ENCODE data around the gene FOXD4.
"Not testable (repeated sequence)": the region's sequence is repeated elsewhere in the genome, so short reads cannot be mapped to it uniquely, and the experiment has no call there.

Gene FOXD4

DNA sequence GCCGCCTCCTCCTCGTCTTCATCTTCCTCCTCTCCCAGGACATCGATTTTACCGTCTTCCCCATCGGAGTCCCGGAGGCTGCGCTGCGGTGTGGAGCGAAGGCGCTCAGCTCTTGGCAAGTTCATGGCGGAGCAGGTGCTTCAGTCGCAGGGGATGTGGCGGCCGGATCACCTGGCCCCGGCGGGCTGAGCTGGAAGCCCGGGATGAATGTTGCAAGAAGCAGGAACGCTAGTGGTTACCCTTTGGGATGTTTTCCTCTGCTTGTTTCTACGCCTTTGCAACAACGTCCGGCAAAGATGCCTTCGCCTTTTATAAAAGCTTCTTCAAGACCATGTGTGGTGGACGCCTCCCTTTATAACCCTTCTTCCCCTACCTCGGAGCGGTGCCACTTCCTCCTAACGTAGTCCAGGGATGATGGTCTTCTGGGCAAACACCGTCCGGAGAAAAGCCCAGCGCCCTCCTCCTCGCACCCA is at the start of gene FOXD4:
FOXD4 (minus strand) TSS at position 423 of the 473 bp plus-strand sequence; CDS start at position 125, 298 bp downstream.
- not testable (repeated sequence) for DNase-seq

DNA sequence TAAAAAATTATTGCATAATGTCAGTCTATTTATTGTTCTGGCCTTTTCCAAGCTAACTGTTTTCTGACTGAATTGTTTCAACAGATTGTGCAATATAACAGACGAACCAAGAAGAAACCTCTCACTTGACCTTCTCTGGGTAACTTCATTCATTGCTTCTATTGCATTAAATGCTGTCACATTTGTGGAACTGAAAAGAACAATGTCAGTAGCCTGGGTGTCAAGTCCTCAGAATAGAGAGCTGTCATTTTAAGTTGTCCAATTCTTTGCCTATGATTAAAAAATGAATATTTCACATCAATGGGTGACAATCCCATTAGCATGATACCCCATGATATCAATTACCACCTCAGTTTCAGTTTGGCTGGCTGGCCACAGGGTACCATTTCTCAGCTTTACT is 41.7 kb upstream of the FOXD4 start:
- DNase-seq: not testable (repeated sequence)

DNA sequence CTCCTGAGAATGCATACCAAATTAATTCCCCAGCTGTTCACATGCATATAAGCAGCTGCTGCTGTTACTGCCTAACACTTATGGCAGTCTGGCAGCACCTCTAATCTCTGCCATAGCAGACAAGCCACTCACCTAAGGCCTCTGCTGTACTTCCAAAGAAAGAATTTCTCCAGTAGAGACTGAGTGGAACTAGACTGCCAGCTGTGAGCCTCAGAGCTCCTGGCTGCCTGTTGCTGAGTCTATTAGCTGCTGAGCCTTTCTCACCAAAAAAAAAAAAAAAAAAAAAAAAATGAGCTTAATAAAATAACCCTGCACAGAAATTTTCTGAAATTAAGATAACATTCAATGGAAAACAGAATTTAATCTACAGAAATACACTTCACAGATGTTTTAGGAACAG is 33.0 kb upstream of the FOXD4 start:
- DNase-seq: not testable (repeated sequence)

DNA sequence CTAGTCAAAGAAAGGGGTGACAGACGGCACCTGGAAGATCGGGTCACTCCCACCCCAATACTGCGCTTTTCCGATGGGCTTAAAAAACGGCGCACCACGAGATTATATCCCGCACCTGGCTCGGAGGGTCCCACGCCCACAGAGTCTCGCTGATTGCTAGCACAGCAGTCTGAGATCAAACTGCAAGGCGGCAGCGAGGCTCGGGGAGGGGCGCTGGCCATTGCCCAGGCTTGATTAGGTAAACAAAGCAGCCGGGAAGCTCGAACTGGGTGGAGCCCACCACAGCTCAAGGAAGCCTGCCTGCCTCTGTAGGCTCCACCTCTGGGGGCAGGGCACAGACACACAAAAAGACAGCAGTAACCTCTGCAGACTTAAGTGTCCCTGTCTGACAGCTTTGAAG is 21.7 kb upstream of the FOXD4 start:
- DNase-seq: not testable (repeated sequence)

DNA sequence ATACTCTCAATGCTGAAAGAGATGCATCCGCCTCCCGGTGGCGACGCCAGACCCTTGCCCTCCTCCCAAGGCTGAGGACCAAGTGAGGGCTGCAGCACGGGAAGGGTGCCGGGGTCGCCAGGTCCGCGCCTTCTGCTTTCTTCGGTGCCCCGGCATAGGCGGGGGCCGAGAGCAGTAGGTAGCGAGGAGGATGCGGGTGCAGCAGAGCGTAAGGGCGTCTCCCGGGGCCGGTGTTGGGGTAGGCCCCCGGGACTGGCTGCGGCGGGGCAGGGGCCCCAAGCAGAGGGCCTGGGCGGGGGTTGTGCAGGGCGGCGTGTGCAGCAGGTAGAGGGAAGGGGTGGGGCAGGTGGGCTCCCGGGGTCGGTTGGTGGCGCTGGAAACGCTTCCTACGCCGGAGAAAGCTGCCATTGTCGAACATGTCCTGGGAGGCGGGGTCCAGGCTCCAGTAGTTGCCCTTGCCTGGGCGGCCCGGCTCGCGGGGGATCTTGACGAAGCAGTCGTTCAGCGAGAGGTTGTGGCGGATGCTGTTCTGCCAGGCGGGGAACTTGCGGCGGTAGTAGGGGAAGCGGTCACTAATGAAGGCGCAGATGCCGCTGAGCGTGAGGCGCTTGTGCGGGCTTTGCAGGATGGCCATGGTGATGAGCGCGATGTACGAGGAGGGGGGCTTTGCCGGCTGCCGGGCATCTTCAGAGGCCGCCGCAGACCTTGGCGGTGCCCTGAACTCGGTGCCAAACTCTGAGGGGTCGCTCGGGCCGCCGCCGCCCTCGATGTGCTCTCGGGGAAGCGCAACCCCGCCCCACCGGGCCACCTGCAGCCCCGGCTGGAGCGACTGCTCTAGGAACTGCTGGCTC is 848 bp downstream of the FOXD4 start:
- not testable (repeated sequence) for DNase-seq

DNA sequence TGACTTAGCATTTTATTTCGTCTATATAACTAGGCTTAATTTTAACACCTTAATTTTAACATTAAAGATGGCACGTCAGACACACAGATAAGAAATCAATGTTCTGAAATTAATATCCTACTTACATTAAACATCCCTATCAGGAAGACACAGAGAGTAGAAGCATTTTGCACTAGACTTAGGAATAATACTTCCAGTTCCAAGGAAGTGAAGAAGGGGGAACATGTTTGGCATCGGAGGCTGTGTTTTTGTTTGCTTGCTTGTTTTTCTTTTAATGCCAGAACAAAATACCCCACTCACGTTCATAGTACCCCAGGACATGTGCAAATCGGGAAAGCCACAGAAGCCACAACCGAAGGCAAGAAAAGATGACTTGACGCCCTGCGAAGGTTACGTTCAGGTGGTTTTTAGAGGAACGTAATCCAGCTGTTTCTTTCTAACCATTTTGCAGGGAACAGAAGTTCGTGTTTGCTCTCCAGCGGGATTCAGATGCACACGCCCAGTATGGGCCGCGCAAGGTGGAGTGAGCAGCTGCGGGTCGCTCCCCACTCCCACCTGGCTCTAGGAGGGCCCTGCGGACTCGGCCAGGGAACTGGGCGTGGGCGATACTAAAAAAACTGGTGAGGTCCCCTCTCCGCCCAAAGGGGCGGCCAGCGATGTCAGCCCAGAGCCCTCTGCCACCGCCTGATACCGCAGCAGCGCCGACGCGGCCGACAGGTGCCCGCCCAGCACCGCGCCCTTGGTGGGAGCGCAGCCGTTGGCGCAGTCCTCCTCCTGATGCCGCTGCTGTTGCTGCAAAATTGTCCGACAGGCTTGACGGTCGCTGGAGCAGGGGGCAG is 1.8 kb downstream of the FOXD4 start:
- DNase-seq: not testable (repeated sequence)

DNA sequence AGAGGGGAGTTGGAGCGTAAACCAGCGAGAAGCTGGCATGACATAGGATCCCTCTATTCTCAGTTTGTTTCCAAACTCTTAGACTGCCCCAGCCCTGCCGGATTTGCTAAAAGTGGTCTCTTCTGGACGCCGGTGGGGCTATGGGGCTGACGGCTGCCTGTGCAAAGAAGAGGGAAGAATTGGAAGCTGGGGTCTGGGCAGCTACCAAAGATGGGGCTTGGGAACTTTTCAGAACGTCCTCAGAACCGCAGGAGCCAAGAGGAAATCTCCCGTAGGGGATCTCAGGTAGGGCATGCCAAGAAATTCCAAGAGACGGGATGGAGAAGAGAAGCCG is 3.1 kb downstream of the FOXD4 start:
- not testable (repeated sequence) for DNase-seq

DNA sequence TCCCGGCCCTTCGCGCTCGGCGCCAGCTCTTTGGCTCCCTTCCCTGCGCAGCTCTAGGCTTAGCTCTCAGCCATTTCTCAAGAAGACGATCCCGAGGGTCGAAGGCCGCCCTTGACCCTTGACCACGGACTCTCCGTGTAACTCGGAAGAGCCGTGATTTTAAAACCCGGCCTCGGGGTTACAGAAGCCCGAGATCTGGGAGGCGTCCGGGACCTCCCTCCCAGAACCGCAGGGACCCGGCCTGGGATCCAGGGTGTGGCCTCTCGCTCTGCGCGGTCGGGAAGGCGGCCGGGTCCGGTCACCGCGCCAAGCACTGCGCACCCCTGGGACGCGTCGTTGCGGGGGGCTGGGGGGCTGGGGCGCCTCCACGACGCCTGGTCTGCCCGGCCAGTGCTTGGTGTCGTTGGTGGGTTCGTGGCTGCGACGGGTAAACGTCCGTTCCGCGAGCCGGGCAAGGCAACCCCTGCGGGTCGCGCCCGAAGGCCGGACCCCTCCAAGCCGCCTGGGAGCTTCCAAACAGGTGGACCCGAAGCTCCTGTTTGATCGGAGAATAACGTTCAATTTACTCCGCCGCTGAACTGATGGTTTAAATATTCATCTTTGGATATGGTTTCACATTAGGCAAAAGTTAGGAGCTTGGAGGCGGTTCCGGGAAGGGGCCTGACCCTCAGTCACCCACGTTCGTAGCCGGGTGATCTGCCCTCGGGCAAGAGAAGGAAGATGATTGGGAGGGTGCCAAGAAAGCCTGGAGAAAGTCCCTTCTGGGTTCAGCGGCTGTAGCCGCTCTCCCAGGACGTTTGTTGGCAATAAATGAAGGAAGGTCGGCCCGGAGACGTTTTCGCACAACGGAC is 3.7 kb downstream of the FOXD4 start:
- not testable (repeated sequence) for DNase-seq

DNA sequence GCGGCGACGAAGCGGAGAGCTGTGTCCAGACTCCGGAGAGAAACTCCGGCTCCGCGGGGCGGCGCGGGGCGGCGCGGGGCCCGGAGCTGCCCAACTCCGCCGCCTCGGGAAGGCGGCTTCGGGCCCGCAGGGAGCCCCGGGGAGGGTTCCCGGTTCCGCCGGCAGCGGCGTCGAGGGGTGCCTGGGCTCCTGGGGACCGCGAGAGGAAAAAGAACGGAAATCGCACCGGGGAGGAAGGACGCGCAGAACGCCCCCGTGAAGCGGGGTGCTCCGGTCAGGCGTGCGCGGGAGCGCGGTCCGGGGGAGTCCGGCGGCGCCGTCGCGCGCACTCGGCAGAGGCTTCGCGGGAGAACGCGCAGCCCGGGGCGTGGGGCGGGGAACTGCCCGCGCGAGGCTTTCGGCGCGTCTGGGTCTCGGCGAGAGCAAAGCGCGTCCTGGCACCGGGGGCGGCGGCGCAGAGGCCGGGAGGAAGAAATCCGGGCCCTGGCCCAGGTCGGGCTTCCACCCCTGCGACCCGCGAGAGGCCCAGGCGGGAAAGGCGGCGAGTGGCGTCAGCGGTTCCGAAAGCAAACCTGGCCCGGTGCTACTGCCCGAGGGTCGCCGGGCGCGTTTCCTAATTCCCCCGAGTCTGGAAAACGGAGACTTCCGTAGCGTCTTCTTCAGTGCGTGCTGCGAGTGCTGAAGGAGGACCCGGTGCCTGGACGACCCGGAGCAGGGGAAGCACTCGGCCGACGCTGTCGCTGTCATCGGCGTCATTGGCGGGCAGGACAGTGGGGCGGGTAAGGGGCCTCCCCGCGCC is 4.5 kb downstream of the FOXD4 start:
- DNase-seq: not testable (repeated sequence)

DNA sequence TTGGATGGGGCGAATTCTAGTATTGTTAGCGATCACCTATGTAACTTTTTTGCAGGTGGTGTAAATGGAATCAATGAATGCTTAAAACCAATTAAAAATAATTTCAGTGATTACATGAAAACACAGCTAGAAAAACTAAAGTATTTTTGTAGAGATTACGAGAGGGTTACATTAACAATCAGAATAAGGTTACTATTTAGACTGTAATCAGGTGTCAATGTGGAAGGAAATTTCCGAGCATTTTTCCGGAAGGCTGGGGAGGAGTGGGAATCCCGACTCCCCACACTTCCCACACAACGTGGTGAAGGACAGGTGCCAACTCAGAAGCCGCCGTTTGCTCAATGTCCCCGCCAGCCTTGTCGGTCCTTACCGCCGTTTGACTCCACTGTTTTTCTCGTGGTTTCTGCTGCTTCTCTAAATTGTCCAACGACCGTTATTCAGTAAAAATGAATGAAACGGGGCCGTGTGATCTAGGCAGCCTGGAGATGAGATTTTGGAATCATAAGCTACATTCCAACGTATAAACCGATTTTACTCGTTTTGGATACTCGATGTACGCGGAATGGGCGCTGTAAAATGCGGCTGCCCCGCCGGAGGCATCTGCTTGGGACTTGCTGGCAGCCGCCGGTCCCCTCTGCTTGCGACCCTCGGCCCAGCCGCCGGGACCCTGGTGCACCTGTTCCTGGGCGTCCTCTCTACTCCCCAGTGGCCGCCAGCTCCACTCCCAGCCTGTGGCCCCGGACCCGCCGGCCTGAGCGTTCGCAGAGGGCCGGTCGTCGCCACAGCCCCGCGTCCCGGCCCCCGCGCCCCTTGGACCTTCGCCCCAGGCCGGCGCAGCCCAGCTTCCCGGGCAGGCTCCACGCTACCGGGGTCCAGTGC is 5.4 kb downstream of the FOXD4 start:
- DNase-seq: not testable (repeated sequence)

DNA sequence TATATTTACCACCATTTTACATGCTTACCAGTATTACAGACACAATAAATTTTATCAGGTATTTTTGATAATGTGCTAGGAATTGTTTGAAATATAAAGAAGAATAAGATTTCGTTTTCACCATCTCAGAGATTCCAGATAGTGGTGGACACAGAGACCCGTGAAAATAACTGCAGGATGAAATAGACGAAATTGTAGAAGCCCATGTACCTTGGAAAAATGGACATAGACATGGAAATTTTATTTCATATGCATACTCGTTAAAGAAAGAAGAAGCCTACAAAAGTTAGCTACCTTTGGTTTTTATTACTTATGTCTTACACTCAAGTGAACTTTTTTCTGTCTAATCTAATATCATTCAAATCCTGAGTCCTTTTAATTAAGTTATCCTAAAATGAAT is 7.5 kb downstream of the FOXD4 start:
- not testable (repeated sequence) for DNase-seq

DNA sequence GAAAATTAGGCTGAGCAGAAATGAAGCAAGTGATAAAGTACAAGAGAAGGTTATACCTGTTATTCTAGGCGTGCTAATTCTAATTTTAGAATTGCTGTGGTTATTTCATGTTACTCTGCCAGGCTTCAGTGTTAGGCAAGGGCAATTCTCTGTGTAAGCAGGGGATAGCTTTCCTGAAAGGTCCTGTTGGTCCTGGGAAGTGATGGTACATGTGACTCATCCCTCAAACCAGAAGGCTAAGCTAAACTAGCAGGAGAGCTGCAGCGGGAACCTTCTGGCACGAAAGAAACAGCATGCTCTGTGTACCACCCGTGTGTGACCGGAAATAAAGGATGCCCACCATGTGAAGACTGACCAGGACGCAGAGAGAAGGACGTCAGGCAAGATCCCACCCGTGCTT is 8.7 kb downstream of the FOXD4 start:
- DNase-seq: not testable (repeated sequence)

DNA sequence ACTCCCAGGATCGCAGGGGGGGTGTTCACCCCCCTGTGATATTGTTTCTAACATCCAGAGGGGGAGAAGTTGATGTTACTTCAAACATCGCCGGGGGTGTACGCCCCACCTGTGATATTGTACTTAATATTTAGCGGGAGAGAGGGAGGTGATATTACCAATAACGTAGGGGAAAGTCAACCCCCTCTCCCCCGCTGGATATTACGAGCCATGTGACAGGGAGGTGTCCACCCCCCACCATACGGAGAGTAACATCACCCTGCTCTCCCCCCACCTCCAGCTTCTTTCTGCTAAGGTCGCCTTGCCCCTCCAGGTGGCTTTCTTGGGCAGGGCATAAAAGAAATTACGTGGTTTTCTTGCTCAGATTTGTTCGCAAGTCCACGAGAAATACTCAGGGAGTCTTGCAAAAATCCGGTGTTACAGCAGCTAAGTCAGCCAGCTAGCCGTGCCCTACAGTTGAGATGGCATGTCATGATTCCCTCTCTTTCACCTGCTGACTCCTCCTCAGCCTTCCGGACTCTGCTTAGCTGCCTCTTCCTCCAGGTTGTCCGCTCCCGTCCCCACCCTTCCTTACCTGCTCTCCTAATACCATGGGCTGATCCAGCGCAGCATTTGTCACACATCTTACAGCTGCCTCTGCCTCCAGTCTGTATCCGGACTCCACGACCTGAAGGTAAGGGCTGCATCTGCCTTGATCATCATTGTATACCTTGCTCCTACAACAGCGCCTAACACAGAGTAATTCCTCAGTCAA is 9.3 kb downstream of the FOXD4 start:
- not testable (repeated sequence) for DNase-seq

DNA sequence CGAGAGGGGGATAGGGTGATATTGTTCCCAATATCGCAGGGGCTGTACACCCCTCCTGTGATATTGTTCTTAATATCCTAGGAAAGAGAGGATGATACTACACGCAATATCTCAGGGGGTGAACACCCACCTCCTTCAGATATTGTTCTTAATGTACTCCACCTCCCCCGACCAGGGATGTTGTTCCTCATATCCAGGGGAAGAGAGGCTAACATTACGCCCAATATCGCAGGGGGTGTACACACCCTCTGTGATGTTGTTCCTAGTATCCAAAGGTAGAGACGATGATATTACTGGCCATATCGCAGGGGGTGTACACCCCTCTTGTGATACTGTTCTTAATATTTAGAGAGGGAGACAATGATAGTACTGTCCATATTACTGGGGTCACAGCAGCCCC is 12.2 kb downstream of the FOXD4 start:
- not testable (repeated sequence) for DNase-seq

DNA sequence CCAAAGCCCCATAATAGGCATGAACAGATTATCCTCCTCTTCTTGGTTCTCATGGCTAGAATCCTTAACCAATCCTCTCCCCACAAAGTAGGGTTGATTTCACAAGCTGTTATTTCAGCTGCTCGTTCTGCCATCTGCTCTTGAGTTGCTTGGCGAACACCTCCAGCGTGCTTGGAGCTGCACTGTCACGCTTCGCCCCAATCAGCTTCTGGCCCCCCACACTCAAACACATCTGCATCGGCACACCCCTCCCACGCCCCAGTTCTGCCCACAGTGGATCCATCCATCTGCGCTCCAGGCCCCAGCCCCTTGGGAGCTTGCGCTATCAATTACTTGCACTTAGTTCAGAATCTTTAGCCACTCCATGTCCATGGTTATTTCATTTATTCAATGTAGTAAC is 17.8 kb downstream of the FOXD4 start:
- DNase-seq: not testable (repeated sequence)

DNA sequence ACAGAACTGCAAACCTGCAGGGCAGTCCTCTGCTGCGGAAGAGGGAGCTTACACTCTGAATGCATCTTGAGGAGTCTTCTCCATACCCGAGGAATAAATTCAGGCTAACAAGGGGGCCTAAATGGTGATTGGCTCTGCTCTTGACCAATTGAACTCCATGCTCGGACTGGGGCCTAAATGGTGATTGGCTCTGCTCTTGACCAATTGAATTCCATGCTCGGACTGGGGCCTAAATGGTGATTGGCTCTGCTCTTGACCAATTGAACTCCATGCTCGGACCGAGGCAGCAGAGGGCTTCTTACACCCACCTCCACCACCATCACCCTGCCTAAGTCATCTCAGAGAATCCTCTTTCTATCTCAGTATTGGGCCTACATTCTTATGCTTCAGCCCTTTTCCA is 18.4 kb downstream of the FOXD4 start:
- not testable (repeated sequence) for DNase-seq

DNA sequence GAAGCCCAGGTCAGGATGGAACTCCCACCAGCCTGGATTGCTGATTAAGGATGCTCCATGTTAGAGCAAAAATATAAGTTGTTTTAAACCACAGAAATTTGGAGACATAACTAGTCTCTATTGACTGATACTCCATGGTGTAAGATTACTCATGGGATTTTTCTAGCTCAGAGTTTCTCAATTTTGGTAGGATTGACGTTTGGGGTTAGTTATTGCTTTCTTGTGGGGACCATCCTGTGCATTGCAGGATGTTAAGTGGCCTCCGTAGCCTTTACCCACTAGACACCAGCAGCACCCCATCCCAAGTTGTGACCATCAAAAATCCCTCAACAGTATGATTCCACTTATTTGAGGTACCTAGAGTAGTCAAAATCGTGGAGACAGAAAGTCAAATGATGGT is 19.4 kb downstream of the FOXD4 start:
- DNase-seq: not testable (repeated sequence)

DNA sequence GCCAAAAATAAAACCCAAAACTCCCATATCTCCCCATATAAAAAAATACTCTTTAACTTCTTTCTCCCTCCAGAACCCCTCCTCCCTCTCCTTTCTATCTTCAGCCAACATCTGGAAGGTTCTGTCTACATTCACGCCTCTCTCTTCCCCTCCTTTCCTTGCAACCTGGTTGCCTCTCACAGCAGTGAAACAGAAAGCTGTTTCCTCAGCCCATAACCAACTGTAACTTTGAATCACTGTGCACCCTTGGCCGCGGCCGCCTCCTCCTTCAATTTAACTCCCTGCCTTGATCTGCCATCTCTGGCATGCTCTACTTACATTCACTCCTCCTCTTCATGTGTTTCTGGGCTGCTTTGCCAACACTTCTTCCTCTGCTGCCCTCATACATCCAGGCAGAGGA is 23.2 kb downstream of the FOXD4 start:
- not testable (repeated sequence) for DNase-seq

DNA sequence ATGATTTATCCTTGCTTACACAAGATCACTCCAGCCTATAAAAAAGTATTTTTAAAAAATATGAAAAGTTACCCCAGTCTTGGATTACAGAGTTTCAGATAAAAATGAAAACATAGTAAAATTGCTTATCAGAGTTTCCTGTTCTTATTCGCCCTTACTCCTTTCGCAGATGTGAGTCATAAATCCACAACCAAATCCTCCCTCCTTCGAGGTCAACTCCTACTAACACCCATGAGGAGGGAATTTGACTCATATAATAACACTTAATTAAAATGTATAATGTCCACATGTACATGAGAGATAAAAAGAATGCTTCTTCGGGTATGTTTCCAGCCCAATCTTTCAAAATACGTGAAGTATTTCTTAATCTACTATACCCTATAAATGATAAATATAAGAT is 23.9 kb downstream of the FOXD4 start:
- DNase-seq: not testable (repeated sequence)
